Peyer's patch (tissue), 4 donors: Measurements from ENCODE around the gene NDUFAF5. TPM values are rescaled to one million over a fixed set of nuclear protein-coding genes. Genes with fewer than 3 reads are reported as not detected.

Experiments used
- DNase-seq, 3 donors: peaks; one replicate each; pipeline ENCODE4 v3.0.0-alpha.2; 2017 to 2019
- H3K27ac ChIP-seq, 4 donors: fragments of 200-600 bp; sonication (generic); one replicate each; pipeline ENCODE4 v1.5.1; 2016 to 2019
- H3K27me3 ChIP-seq, 2 donors: fragments of 200-600 bp; sonication (generic); one replicate each; pipeline ENCODE4 v1.5.1; 2019
- H3K36me3 ChIP-seq, 3 donors: fragments of 200-600 bp; sonication (generic); one replicate each; pipeline ENCODE4 v1.5.1; 2016 to 2019
- H3K4me1 ChIP-seq, 4 donors: fragments of 200-600 bp; sonication (generic); one replicate each; pipeline ENCODE4 v1.5.1; 2016 to 2019
- H3K4me3 ChIP-seq, 4 donors: fragments of 200-600 bp; sonication (generic); 1 replicate in 3 of 4; 2 replicates in 1 of 4; pipeline ENCODE4 v1.5.1; 2016 to 2019; ENCODE audit warnings: mild to moderate bottlenecking in 1 of 4
- H3K9me3 ChIP-seq, 4 donors: fragments of 200-600 bp; sonication (generic); one replicate each; pipeline ENCODE4 v1.5.1; 2016 to 2019; ENCODE audit warnings: mild to moderate bottlenecking in 1 of 4
- CTCF ChIP-seq, 6 experiments: fragments of 450-650 bp in 4 of 6; fragments of 200-600 bp in 2 of 6; sonication (generic) in 1 of 6; IDR thresholded peaks; one replicate each; pipeline ENCODE4 v1.5.1; 2017 to 2019; ENCODE audit warnings: antibody characterized with exemption in 6 of 6, mild to moderate bottlenecking in 3 of 6, moderate library complexity in 1 of 6
- POLR2A ChIP-seq, 2 donors: fragments of 450-650 bp; IDR thresholded peaks; one replicate each; pipeline ENCODE4 v1.5.1; 2017; ENCODE audit warnings: antibody characterized with exemption in 2 of 2, mild to moderate bottlenecking in 2 of 2, moderate library complexity in 2 of 2
- total RNA-seq, 4 donors: library from RNA; depleted of rRNA; stranded (reverse); fragments of >200 nt; gene quantifications; one replicate each; pipeline ENCODE4 v1.1.0, GENCODE V29; 2016

The NDUFAF5 gene
- total RNA-seq, 4 donors from 2014 or later: 15.4 to 25.4 (median 23.0) TPM

- TF ChIP-seq POLR2A (IDR thresholded peaks at IDR 0.05) (no peak), CTCF (IDR thresholded peaks at IDR 0.05) (no peak)
- Histone ChIP-seq H3K27me3 (no peaks in the 10 kb centered on the region), H3K9me3 (no peaks in the 10 kb centered on the region), H3K4me3 (no peak overlapping the region), H3K36me3 (peaks cover 0 to 62% (median 0%) of the 10 kb centered on the region in 3 donors), H3K4me1 (no peaks in the 10 kb centered on the region), H3K27ac (no peak overlapping the region)
- DNase-seq: no peak
Observed at GRCh38 chr20:13816757-13817156, 31.9 kb downstream of the NDUFAF5 start.

- Histone ChIP-seq H3K9me3 (no peaks in the 10 kb centered on the region), H3K27ac (no peak overlapping the region), H3K4me1 (no peaks in the 10 kb centered on the region), H3K36me3 (peaks cover 0 to 56% (median 0%) of the 10 kb centered on the region in 3 donors), H3K4me3 (no peak overlapping the region), H3K27me3 (no peaks in the 10 kb centered on the region)
- TF ChIP-seq CTCF (IDR thresholded peaks at IDR 0.05) (no peak), POLR2A (IDR thresholded peaks at IDR 0.05) (no peak)
- DNase-seq: no peak
Observed at GRCh38 chr20:13817342-13817741, 32.5 kb downstream of the NDUFAF5 start.

- Histone ChIP-seq H3K4me3 (no peak overlapping the region), H3K4me1 (no peaks in the 10 kb centered on the region), H3K27me3 (no peaks in the 10 kb centered on the region), H3K27ac (no peak overlapping the region), H3K9me3 (no peaks in the 10 kb centered on the region), H3K36me3 (peaks cover 0 to 29% (median 0%) of the 10 kb centered on the region in 3 donors)
- no peak for DNase-seq
- TF ChIP-seq POLR2A (IDR thresholded peaks at IDR 0.05): no peak
- TF ChIP-seq CTCF (IDR thresholded peaks at IDR 0.05): peak; percentile 60 to 73 (median 67)
Observed at GRCh38 chr20:13819885-13820645, 35.2 kb downstream of the NDUFAF5 start.

GRCh38 chr20:13821876-13822275 lies 37.0 kb downstream of the NDUFAF5 start:
- H3K4me1 ChIP-seq: no peaks in the 10 kb centered on the region
- no peak overlapping the region for H3K27ac ChIP-seq
- DNase-seq: no peak
- no peaks in the 10 kb centered on the region for H3K9me3 ChIP-seq
- no peak for TF ChIP-seq POLR2A (IDR thresholded peaks at IDR 0.05)
- TF ChIP-seq CTCF (IDR thresholded peaks at IDR 0.05): no peak
- no peaks in the 10 kb centered on the region for H3K27me3 ChIP-seq
- H3K36me3 ChIP-seq: peaks cover 0 to 13% (median 0%) of the 10 kb centered on the region in 3 donors
- no peak overlapping the region for H3K4me3 ChIP-seq

GRCh38 chr20:13822459-13822858 lies 37.6 kb downstream of the NDUFAF5 start:
- Histone ChIP-seq H3K27ac (no peak overlapping the region), H3K27me3 (no peaks in the 10 kb centered on the region), H3K4me3 (no peak overlapping the region), H3K36me3 (peaks cover 0 to 7% (median 0%) of the 10 kb centered on the region in 3 donors), H3K9me3 (no peaks in the 10 kb centered on the region), H3K4me1 (no peaks in the 10 kb centered on the region)
- no peak for DNase-seq
- TF ChIP-seq POLR2A (IDR thresholded peaks at IDR 0.05): no peak
- no peak for TF ChIP-seq CTCF (IDR thresholded peaks at IDR 0.05)
